ENCODE measurements around the gene TPD52L2.

DNA sequence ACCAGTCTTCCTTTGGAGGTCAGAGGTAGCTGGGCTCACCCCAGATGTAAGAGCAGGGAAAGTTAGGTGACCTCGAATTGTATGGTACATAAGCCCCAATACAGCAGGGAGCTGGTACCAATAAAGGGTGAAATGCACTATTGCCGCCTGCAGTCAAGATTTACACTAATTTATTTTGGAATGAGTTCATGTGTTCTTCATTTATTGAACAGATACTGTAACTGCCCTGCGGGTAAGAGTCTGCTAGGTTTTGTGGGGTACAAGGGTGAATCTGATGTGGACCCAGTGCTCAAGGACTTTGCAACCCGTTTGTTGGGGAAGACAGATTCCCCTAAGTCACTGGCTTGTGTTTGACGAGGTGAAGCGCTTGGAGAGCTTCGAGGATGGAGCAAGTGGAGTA is 27.3 kb downstream of the TPD52L2 start:
- TF ChIP-seq EZH2 (IDR thresholded peaks at IDR 0.05; ENCODE audit: borderline replicate concordance, insufficient read depth, low read depth, low read length, poor library complexity, severe bottlenecking): no peak
- TF ChIP-seq, protein P1, sequence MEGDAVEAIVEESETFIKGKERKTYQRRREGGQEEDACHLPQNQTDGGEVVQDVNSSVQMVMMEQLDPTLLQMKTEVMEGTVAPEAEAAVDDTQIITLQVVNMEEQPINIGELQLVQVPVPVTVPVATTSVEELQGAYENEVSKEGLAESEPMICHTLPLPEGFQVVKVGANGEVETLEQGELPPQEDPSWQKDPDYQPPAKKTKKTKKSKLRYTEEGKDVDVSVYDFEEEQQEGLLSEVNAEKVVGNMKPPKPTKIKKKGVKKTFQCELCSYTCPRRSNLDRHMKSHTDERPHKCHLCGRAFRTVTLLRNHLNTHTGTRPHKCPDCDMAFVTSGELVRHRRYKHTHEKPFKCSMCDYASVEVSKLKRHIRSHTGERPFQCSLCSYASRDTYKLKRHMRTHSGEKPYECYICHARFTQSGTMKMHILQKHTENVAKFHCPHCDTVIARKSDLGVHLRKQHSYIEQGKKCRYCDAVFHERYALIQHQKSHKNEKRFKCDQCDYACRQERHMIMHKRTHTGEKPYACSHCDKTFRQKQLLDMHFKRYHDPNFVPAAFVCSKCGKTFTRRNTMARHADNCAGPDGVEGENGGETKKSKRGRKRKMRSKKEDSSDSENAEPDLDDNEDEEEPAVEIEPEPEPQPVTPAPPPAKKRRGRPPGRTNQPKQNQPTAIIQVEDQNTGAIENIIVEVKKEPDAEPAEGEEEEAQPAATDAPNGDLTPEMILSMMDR (IDR thresholded peaks at IDR 0.05): no peak
